Measurements from ENCODE around the gene PEX1. TPM values are rescaled to one million over a fixed set of nuclear protein-coding genes. Genes with fewer than 3 reads are reported as not detected.

Gene PEX1
- total and polyA plus RNA-seq, 2 experiments from 2014 or later = 22.5 to 25.4 TPM

GRCh38 chr7:92506363-92506762, 22.0 kb downstream of the PEX1 start:
- H3K9me3 Mint-ChIP-seq = no peaks in the 10 kb centered on the region
- no peak for DNase-seq (ENCODE audit: low spot score)
- no peaks in the 10 kb centered on the region for H3K27me3 Mint-ChIP-seq (ENCODE audit: insufficient read depth, low read depth, poor library complexity)
- peaks cover 15% of the 10 kb centered on the region for H3K36me3 ChIP-seq (ENCODE audit: insufficient read depth)
- peak overlapping the region; percentile 17; the same call in 1 of the 2 replicates for H3K27ac ChIP-seq (ENCODE audit: low read depth)
- no peaks in the 10 kb centered on the region for H4K20me1 ChIP-seq (replicated peaks; ENCODE audit: insufficient read depth)
- H3K4me3 ChIP-seq = no peak overlapping the region
- H2AFZ ChIP-seq = no peak overlapping the region
- TF ChIP-seq, protein P1, sequence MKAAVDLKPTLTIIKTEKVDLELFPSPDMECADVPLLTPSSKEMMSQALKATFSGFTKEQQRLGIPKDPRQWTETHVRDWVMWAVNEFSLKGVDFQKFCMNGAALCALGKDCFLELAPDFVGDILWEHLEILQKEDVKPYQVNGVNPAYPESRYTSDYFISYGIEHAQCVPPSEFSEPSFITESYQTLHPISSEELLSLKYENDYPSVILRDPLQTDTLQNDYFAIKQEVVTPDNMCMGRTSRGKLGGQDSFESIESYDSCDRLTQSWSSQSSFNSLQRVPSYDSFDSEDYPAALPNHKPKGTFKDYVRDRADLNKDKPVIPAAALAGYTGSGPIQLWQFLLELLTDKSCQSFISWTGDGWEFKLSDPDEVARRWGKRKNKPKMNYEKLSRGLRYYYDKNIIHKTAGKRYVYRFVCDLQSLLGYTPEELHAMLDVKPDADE (IDR thresholded peaks at IDR 0.05) = no peak
- TF ChIP-seq CREB1 (CRISPR knock-in tag; IDR thresholded peaks at IDR 0.05; ENCODE audit: low read depth) = no peak
- TF ChIP-seq ZNF331 (CRISPR knock-in tag; IDR thresholded peaks at IDR 0.05; ENCODE audit: low read depth) = no peak
- no peak for TF ChIP-seq POLR2AphosphoS5 (IDR thresholded peaks at IDR 0.05; ENCODE audit: low read depth)
- no peak for TF ChIP-seq ZNF114 (CRISPR knock-in tag; IDR thresholded peaks at IDR 0.05)
- no peak for TF ChIP-seq EZH2phosphoT487 (IDR thresholded peaks at IDR 0.05; ENCODE audit: unreplicated experiment)
- TF ChIP-seq CTCF (conservative IDR thresholded peaks at IDR 0.05; ENCODE audit: low read depth in 2 of 2) = no peak
- ATAC-seq = no peak
- H3K4me1 Mint-ChIP-seq = no peaks in the 10 kb centered on the region
- peaks cover 11% of the 10 kb centered on the region; the same call in 2 of the 3 replicates for H3K36me3 Mint-ChIP-seq (ENCODE audit: low read depth)
- no peak overlapping the region for H3K27ac Mint-ChIP-seq
- no peaks in the 10 kb centered on the region for H3K4me1 ChIP-seq (ENCODE audit: insufficient read depth)
- H3K27me3 ChIP-seq (ENCODE audit: insufficient read depth) = no peaks in the 10 kb centered on the region
- no peaks in the 10 kb centered on the region for H3K9me2 ChIP-seq (ENCODE audit: insufficient read depth)
- H3F3A ChIP-seq (replicated peaks; ENCODE audit: low read depth) = no peaks in the 10 kb centered on the region
- H3K4me2 ChIP-seq = no peak overlapping the region
- no peak overlapping the region for H3K4me3 Mint-ChIP-seq
- H3K79me2 ChIP-seq (replicated peaks; ENCODE audit: insufficient read depth) = no peaks in the 10 kb centered on the region

DNA sequence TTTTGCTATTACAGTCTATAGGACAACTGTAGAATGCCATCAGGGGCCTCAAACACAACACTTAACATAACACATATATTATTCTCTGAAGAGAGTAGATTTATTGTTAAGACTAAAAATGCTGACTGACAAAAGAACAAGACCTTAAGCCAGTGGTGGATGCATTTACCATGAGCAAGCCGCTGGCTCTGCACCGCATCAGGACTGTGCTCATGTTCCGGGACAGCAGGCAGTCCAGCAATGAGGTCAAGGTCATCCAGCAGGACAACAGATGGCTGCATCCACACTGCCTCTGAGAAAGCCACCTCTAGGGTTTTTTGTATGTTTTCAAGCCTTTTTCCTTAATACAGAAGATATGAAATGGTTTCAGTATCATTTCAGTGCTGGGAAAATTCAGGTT, 23.8 kb downstream of the PEX1 start:
- Mint-ChIP-seq H3K36me3 (ENCODE audit: low read depth) (peaks cover 22% of the 10 kb centered on the region; the same call in 2 of the 3 replicates), H3K9me3 (no peaks in the 10 kb centered on the region), H3K4me1 (no peaks in the 10 kb centered on the region), H3K27ac (no peak overlapping the region), H3K27me3 (ENCODE audit: insufficient read depth, low read depth, poor library complexity) (no peaks in the 10 kb centered on the region), H3K4me3 (no peak overlapping the region)
- Histone ChIP-seq H3F3A (replicated peaks; ENCODE audit: low read depth) (no peaks in the 10 kb centered on the region), H3K9me2 (ENCODE audit: insufficient read depth) (no peaks in the 10 kb centered on the region), H3K4me2 (no peak overlapping the region), H3K36me3 (ENCODE audit: insufficient read depth) (peaks cover 28% of the 10 kb centered on the region), H3K4me1 (ENCODE audit: insufficient read depth) (no peaks in the 10 kb centered on the region), H2AFZ (no peak overlapping the region), H3K79me2 (replicated peaks; ENCODE audit: insufficient read depth) (no peaks in the 10 kb centered on the region), H3K27ac (ENCODE audit: low read depth) (no peak overlapping the region), H3K4me3 (no peak overlapping the region), H4K20me1 (replicated peaks; ENCODE audit: insufficient read depth) (no peaks in the 10 kb centered on the region), H3K27me3 (ENCODE audit: insufficient read depth) (no peaks in the 10 kb centered on the region)
- ATAC-seq (no peak), DNase-seq (ENCODE audit: low spot score) (no peak)
- TF ChIP-seq ZNF331 (CRISPR knock-in tag; IDR thresholded peaks at IDR 0.05; ENCODE audit: low read depth) (no peak), STAT1 (IDR thresholded peaks at IDR 0.05; ENCODE audit: unreplicated experiment) (no peak), POLR2AphosphoS5 (IDR thresholded peaks at IDR 0.05; ENCODE audit: low read depth) (no peak), ZNF114 (CRISPR knock-in tag; IDR thresholded peaks at IDR 0.05) (no peak), EZH2phosphoT487 (IDR thresholded peaks at IDR 0.05; ENCODE audit: unreplicated experiment) (no peak), CTCF (conservative IDR thresholded peaks at IDR 0.05; ENCODE audit: low read depth in 2 of 2) (no peak), EZH2 (IDR thresholded peaks at IDR 0.05; ENCODE audit: low read depth, unreplicated experiment) (no peak), NANOG (IDR thresholded peaks at IDR 0.05; ENCODE audit: borderline replicate concordance) (no peak), CREB1 (CRISPR knock-in tag; IDR thresholded peaks at IDR 0.05; ENCODE audit: low read depth) (no peak), JUNB (IDR thresholded peaks at IDR 0.05; ENCODE audit: unreplicated experiment) (no peak)
- TF ChIP-seq, protein P1 (IDR thresholded peaks at IDR 0.05) = no peak
- TF ChIP-seq, protein P2, sequence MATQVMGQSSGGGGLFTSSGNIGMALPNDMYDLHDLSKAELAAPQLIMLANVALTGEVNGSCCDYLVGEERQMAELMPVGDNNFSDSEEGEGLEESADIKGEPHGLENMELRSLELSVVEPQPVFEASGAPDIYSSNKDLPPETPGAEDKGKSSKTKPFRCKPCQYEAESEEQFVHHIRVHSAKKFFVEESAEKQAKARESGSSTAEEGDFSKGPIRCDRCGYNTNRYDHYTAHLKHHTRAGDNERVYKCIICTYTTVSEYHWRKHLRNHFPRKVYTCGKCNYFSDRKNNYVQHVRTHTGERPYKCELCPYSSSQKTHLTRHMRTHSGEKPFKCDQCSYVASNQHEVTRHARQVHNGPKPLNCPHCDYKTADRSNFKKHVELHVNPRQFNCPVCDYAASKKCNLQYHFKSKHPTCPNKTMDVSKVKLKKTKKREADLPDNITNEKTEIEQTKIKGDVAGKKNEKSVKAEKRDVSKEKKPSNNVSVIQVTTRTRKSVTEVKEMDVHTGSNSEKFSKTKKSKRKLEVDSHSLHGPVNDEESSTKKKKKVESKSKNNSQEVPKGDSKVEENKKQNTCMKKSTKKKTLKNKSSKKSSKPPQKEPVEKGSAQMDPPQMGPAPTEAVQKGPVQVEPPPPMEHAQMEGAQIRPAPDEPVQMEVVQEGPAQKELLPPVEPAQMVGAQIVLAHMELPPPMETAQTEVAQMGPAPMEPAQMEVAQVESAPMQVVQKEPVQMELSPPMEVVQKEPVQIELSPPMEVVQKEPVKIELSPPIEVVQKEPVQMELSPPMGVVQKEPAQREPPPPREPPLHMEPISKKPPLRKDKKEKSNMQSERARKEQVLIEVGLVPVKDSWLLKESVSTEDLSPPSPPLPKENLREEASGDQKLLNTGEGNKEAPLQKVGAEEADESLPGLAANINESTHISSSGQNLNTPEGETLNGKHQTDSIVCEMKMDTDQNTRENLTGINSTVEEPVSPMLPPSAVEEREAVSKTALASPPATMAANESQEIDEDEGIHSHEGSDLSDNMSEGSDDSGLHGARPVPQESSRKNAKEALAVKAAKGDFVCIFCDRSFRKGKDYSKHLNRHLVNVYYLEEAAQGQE (IDR thresholded peaks at IDR 0.05; ENCODE audit: unreplicated experiment) = no peak

Data from GM23338 (cell line).